HCT116 (cell line): Measurements from ENCODE around the gene NAPB. TPM values are rescaled to one million over a fixed set of nuclear protein-coding genes. Genes with fewer than 3 reads are reported as not detected.

ENCODE experiments used
- ATAC-seq: fragments of 200-7000 bp; cut with Tn5 transposase; 2 replicates; pipeline ENCODE4 v1.9.1; 2020; ENCODE audit warnings: mild to moderate bottlenecking, moderate library complexity
- BruUV-seq: library from RNA; stranded (reverse); fragments of 400-500 nt; replicated peaks from 2 replicates; lab custom pipeline; 2021; lab: Mats Ljungman, UMichigan
- CTCF ChIA-PET: fragments of 300-600 bp; sonication (Branson Sonifier 250); formaldehyde crosslinking; loops from one replicate; lab custom pipeline; 2021; ENCODE audit warnings: antibody characterized with exemption; lab: Charles Lee
- POLR2A ChIA-PET: fragments of 300-600, 350-600 bp; sonication (Branson Sonifier 250); formaldehyde crosslinking; loops from one replicate; lab custom pipeline; 2021; ENCODE audit warnings: antibody characterized with exemption; lab: Charles Lee
- RAD21 ChIA-PET, 2 experiments: fragments of 300-600 bp; sonication (Branson Sonifier 250); formaldehyde crosslinking; loops; one replicate each; lab custom pipeline; 2023; ENCODE audit warnings: low total read pairs in 2 of 2; ENCODE audit not compliant: uncharacterized antibody in 2 of 2, unreplicated experiment in 2 of 2, low non-redundant PET in 1 of 2; lab: Charles Lee
- DNase-seq: peaks from one replicate; pipeline ENCODE4 v3.0.0-alpha.2; 2010; ENCODE audit warnings: low read depth, low spot score
- H2AFZ ChIP-seq: fragments of 200-600 bp; shearing (Covaris generic), sonication (generic); 2 replicates; pipeline ENCODE4 v1.6.1; 2017; ENCODE audit warnings: low read depth, mixed run types, mixed read lengths, antibody characterized with exemption, low read length; ENCODE audit not compliant: poor library complexity, severe bottlenecking
- H3K27ac ChIP-seq: 2 replicates; pipeline ENCODE4 v1.5.1; 2012; ENCODE audit warnings: low read depth, low read length
- H3K27me3 ChIP-seq: fragments of 200-600 bp; sonication (generic); 2 replicates; pipeline ENCODE4 v1.6.1; 2016; ENCODE audit warnings: mixed run types, low read length, mixed read lengths; ENCODE audit not compliant: insufficient read depth
- H3K36me3 ChIP-seq, 2 experiments: fragments of 200-500 bp in 1 of 2; fragments of 200-600 bp in 1 of 2; sonication (Bioruptor generic) in 1 of 2; sonication (generic) in 1 of 2; 2 replicates each; pipeline versions ENCODE4 v1.5.1 to v1.6.1; 2014 to 2016; ENCODE audit warnings: low read length in 2 of 2, inconsistent platforms in 1 of 2, mixed read lengths in 1 of 2, mixed run types in 1 of 2; ENCODE audit not compliant: insufficient read depth in 2 of 2, control insufficient read depth in 1 of 2
- H3K4me1 ChIP-seq, 2 experiments: fragments of 200-600 bp in 1 of 2; sonication (generic) in 1 of 2; 2 replicates each; pipeline versions ENCODE4 v1.5.1 to v1.6.1; 2012 to 2017; ENCODE audit warnings: low read length in 2 of 2, inconsistent platforms in 1 of 2, mild to moderate bottlenecking in 1 of 2, mixed read lengths in 1 of 2, mixed run types in 1 of 2, moderate library complexity in 1 of 2; ENCODE audit not compliant: insufficient read depth in 2 of 2, control insufficient read depth in 1 of 2
- H3K4me2 ChIP-seq: fragments of 200-600 bp; sonication (generic); 2 replicates; pipeline ENCODE4 v1.6.1; 2017; ENCODE audit warnings: mixed run types, low read length, mixed read lengths
- H3K4me3 ChIP-seq, 2 experiments: fragments of 200-600 bp in 1 of 2; sonication (generic) in 1 of 2; replicated peaks in 1 of 2; 2 replicates each; pipeline ENCODE4 v1.5.1; 2011 to 2016; ENCODE audit warnings: low read length in 2 of 2, control low read depth in 1 of 2, low read depth in 1 of 2, mild to moderate bottlenecking in 1 of 2, mixed read lengths in 1 of 2, mixed run types in 1 of 2
- H3K79me2 ChIP-seq: fragments of 200-600 bp; sonication (generic); 2 replicates; pipeline ENCODE4 v1.6.1; 2017; ENCODE audit warnings: mild to moderate bottlenecking, mixed run types, low read length, moderate library complexity, mixed read lengths; ENCODE audit not compliant: insufficient read depth
- H3K9ac ChIP-seq: fragments of 200-600 bp; sonication (generic); 2 replicates; pipeline ENCODE4 v1.6.1; 2016; ENCODE audit warnings: low read length, mixed read lengths
- H3K9me2 ChIP-seq: fragments of 200-600 bp; sonication (generic), shearing (Covaris generic); 2 replicates; pipeline ENCODE4 v1.6.1; 2017; ENCODE audit warnings: mixed run types, mild to moderate bottlenecking, moderate library complexity; ENCODE audit not compliant: insufficient read depth
- H3K9me3 ChIP-seq, 2 experiments: fragments of 200-500 bp in 1 of 2; fragments of 200-600 bp in 1 of 2; sonication (Bioruptor generic) in 1 of 2; sonication (generic) in 1 of 2; 2 replicates each; pipeline ENCODE4 v1.6.1; 2014 to 2017; ENCODE audit warnings: low read length in 2 of 2, mixed read lengths in 2 of 2, inconsistent platforms in 1 of 2, low read depth in 1 of 2, mild to moderate bottlenecking in 1 of 2, mixed run types in 1 of 2, moderate library complexity in 1 of 2; ENCODE audit not compliant: control insufficient read depth in 1 of 2, insufficient read depth in 1 of 2
- H4K20me1 ChIP-seq: fragments of 200-600 bp; sonication (generic), shearing (Covaris generic); 2 replicates; pipeline ENCODE4 v1.6.1; 2017; ENCODE audit warnings: mixed run types, mild to moderate bottlenecking, moderate library complexity; ENCODE audit not compliant: insufficient read depth
- CBX3 ChIP-seq: IDR thresholded peaks from 2 replicates; pipeline ENCODE4 v1.6.1; 2012; ENCODE audit warnings: low read depth
- CEBPB ChIP-seq: IDR thresholded peaks from 2 replicates; pipeline ENCODE4 v1.6.1; 2012; ENCODE audit warnings: low read depth
- EGR1 ChIP-seq: IDR thresholded peaks from 2 replicates; pipeline ENCODE4 v1.6.1; 2012; ENCODE audit warnings: low read depth
- EZH2 ChIP-seq: fragments of 200-600 bp; sonication (generic); IDR thresholded peaks from 2 replicates; pipeline ENCODE4 v1.6.1; 2017; ENCODE audit warnings: antibody characterized with exemption, mixed run types
- EZH2phosphoT487 ChIP-seq: fragments of 200-600 bp; IDR thresholded peaks from 2 replicates; pipeline ENCODE4 v1.6.1; 2018; ENCODE audit warnings: antibody characterized with exemption, borderline replicate concordance
- FOSL1 ChIP-seq: IDR thresholded peaks from 2 replicates; pipeline ENCODE4 v1.6.1; 2012; ENCODE audit warnings: low read depth
- JUND ChIP-seq: IDR thresholded peaks from 2 replicates; pipeline ENCODE4 v1.6.1; 2012
- RAD21 ChIP-seq: IDR thresholded peaks from 2 replicates; pipeline ENCODE4 v1.6.1; 2012; ENCODE audit warnings: low read depth, mild to moderate bottlenecking
- SIN3A ChIP-seq: IDR thresholded peaks from 2 replicates; pipeline ENCODE4 v1.6.1; 2012; ENCODE audit warnings: low read depth
- SP1 ChIP-seq: IDR thresholded peaks from 2 replicates; pipeline ENCODE4 v1.6.1; 2012; ENCODE audit warnings: low read depth
- SRF ChIP-seq: IDR thresholded peaks from 2 replicates; pipeline ENCODE4 v1.6.1; 2012; ENCODE audit warnings: low read depth
- TCF7L2 ChIP-seq: IDR thresholded peaks from 2 replicates; pipeline ENCODE4 v1.7.0; 2011; ENCODE audit warnings: borderline replicate concordance, inconsistent platforms; ENCODE audit not compliant: insufficient read depth, insufficient read length; ENCODE audit errors: extremely low read depth
- YY1 ChIP-seq: IDR thresholded peaks from 2 replicates; pipeline ENCODE4 v1.6.1; 2011; ENCODE audit warnings: low read length, low read depth, moderate library complexity, mild to moderate bottlenecking; ENCODE audit not compliant: insufficient replicate concordance; ENCODE audit errors: extremely low read depth
- ZFX ChIP-seq: fragments of 450-650 bp; IDR thresholded peaks from 2 replicates; pipeline ENCODE4 v1.6.1; 2017
- ZNF274 ChIP-seq: fragments of 200-500 bp; sonication (Bioruptor generic); IDR thresholded peaks from 2 replicates; pipeline ENCODE4 v1.6.1; 2014; ENCODE audit warnings: mild to moderate bottlenecking, low read depth, low read length, inconsistent platforms
- intact Hi-C: fragments of 100-400 bp; cut with micrococcal nuclease; formaldehyde crosslinking; loops from 2 replicates; pipeline ENCODE4 v1.10.0; 2022
- total RNA-seq: library from RNA; stranded (reverse); gene quantifications from one replicate; pipeline ENCODE4 v1.2.1, GENCODE V29; 2021; ENCODE audit not compliant: unreplicated experiment
- TF ChIP-seq, protein P1 (sequence below): IDR thresholded peaks from 2 replicates; pipeline ENCODE4 v1.6.1; 2012
- TF ChIP-seq, protein P2 (sequence below): IDR thresholded peaks from 2 replicates; pipeline ENCODE4 v1.6.1; 2011; ENCODE audit warnings: mild to moderate bottlenecking, low read length, moderate library complexity; ENCODE audit not compliant: insufficient replicate concordance; ENCODE audit errors: extremely low read depth

NAPB gene
- total RNA-seq, 1 experiment from 2014 or later: 7.9 TPM

- ATAC-seq (no peak), DNase-seq (no peak)
- peaks cover 23 to 27% of the 10 kb centered on the region in 2 experiments; a peak in 3 of 4 replicates for H3K36me3 ChIP-seq
- intact Hi-C loops: no loop called here
- no peak overlapping the region for H3K9ac ChIP-seq
- H3K9me3 ChIP-seq: no peaks in the 10 kb centered on the region
- no peak overlapping the region for H2AFZ ChIP-seq
- H3K4me3 ChIP-seq: no peak overlapping the region
- TF ChIP-seq CEBPB (no peak), RAD21 (no peak), EGR1 (no peak), JUND (no peak)
- ChIA-PET CTCF (no interaction called here), RAD21 (no interaction called here), POLR2A (no interaction called here)
- no peak overlapping the region for H3K27ac ChIP-seq
- no peaks in the 10 kb centered on the region for H3K27me3 ChIP-seq
- no peaks in the 10 kb centered on the region for H4K20me1 ChIP-seq
- no peaks in the 10 kb centered on the region for H3K4me1 ChIP-seq
- H3K9me2 ChIP-seq: no peaks in the 10 kb centered on the region
- H3K79me2 ChIP-seq: no peaks in the 10 kb centered on the region
- BruUV-seq: no TSS peak
- no peak overlapping the region for H3K4me2 ChIP-seq
These were observed 45.5 kb downstream of the NAPB start for GRCh38 chr20:23375827-23376226.

GRCh38 chr20:23374441-23374840 lies 46.8 kb downstream of the NAPB start:
- DNase-seq (no peak), ATAC-seq (no peak)
- TF ChIP-seq FOSL1 (no peak), CEBPB (no peak), ZNF274 (no peak), JUND (no peak), ZFX (no peak), SP1 (no peak), TCF7L2 (no peak), EGR1 (no peak), CBX3 (no peak), EZH2 (no peak), SRF (no peak), YY1 (no peak), SIN3A (no peak), EZH2phosphoT487 (no peak)
- TF ChIP-seq, protein P1, sequence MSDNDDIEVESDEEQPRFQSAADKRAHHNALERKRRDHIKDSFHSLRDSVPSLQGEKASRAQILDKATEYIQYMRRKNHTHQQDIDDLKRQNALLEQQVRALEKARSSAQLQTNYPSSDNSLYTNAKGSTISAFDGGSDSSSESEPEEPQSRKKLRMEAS: no peak
- TF ChIP-seq, protein P2, sequence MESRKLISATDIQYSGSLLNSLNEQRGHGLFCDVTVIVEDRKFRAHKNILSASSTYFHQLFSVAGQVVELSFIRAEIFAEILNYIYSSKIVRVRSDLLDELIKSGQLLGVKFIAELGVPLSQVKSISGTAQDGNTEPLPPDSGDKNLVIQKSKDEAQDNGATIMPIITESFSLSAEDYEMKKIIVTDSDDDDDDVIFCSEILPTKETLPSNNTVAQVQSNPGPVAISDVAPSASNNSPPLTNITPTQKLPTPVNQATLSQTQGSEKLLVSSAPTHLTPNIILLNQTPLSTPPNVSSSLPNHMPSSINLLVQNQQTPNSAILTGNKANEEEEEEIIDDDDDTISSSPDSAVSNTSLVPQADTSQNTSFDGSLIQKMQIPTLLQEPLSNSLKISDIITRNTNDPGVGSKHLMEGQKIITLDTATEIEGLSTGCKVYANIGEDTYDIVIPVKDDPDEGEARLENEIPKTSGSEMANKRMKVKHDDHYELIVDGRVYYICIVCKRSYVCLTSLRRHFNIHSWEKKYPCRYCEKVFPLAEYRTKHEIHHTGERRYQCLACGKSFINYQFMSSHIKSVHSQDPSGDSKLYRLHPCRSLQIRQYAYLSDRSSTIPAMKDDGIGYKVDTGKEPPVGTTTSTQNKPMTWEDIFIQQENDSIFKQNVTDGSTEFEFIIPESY: no peak
- no peak overlapping the region for H3K9ac ChIP-seq
- RAD21 ChIA-PET: no interaction called here
- no peak overlapping the region for H3K27ac ChIP-seq
- H3K27me3 ChIP-seq: no peaks in the 10 kb centered on the region
- H3K4me3 ChIP-seq: no peak overlapping the region
- H3K4me1 ChIP-seq: no peaks in the 10 kb centered on the region
- BruUV-seq: no TSS peak
- CTCF ChIA-PET: no interaction called here
- H3K79me2 ChIP-seq: no peaks in the 10 kb centered on the region
- H3K9me2 ChIP-seq: no peaks in the 10 kb centered on the region
- H3K36me3 ChIP-seq: peaks cover 36 to 37% of the 10 kb centered on the region in 2 experiments; a peak in 3 of 4 replicates
- no peak overlapping the region for H2AFZ ChIP-seq
- H3K9me3 ChIP-seq: no peaks in the 10 kb centered on the region
- no peaks in the 10 kb centered on the region for H4K20me1 ChIP-seq
- intact Hi-C loops: no loop called here
- POLR2A ChIA-PET: no interaction called here
- H3K4me2 ChIP-seq: no peak overlapping the region
